ENCODE data around the gene IPMK.
A peak's percentile ranks its signal among the peaks of the same experiment; 100 is the strongest.
"Not testable (repeated sequence)": the region's sequence is repeated elsewhere in the genome, so short reads cannot be mapped to it uniquely, and the experiment has no call there.

The IPMK gene

DNA sequence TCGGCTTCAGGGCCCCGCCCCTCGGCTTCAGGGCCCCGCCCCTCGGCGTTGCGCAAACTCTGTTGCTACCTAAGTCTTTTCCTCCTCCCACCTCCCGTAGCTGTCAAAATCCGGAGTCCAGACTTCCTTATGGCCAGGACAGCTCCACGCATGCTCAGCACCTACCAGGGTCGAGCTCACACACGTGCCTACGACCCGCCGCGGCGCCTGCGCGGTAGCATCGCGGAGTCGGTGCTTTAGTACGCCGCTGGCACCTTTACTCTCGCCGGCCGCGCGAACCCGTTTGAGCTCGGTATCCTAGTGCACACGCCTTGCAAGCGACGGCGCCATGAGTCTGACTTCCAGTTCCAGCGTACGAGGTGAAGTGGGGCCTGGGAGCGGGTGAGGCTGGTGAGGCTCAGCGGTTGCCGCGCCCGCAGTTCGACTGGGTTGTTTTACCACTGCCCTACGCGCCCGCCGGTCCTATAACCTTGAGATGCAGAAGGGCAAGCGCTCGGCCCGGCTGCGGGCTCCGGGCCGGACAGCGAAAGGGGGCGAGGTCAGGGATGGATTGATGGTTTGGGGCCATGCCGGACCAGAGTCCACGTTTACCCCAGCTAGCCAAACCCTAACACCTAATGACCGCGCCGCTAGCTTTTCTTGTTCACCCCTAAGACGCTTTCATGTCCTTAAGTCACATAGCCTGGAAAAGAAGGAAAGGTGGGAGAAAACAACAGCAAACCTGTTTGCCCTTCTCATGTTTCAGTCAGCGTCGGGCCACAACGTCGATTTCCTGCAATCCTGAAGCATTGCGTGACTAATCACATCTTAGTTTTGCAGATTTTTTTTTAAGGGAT, 1.5 kb upstream of the IPMK start, which contains the start of gene CISD1:
Gene CISD1, plus strand, starts transcription at position 217 of the 836 bp plus-strand sequence. Its CDS starts 112 bp downstream, at position 329.
- peak within 1 kb of the TSS; percentile 85 for H3K4me3 ChIP-seq (ENCODE audit: low read depth, low read length)
- peak; percentile 99 for DNase-seq (ENCODE audit: low read depth)

DNA sequence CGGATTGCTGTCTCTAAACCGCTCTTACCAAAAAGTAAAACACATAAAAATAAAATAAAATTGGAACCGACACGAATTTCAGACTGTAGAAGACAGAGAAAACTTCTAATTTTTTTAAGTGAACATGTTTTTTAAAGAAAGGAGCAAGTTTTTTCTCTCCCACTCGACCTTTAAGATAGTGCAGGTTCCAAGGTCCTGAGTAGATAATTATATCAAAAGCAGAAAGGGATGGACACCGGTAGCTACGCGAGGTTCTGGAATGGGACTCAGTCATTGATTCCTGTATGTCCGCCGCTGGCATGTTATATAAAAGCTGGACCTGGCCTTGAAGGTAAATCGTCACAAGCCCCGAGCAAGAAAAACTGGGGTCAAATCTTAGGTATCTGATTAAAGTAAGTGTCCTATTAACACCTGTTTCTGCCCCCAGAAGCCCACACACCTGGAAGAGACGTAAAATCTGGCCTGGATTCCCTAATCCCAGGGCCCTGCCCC, 806 bp upstream of the IPMK start:
- peak overlapping the region; percentile 85 for H3K4me3 ChIP-seq (ENCODE audit: low read depth, low read length)
- no peak for DNase-seq (ENCODE audit: low read depth)

DNA sequence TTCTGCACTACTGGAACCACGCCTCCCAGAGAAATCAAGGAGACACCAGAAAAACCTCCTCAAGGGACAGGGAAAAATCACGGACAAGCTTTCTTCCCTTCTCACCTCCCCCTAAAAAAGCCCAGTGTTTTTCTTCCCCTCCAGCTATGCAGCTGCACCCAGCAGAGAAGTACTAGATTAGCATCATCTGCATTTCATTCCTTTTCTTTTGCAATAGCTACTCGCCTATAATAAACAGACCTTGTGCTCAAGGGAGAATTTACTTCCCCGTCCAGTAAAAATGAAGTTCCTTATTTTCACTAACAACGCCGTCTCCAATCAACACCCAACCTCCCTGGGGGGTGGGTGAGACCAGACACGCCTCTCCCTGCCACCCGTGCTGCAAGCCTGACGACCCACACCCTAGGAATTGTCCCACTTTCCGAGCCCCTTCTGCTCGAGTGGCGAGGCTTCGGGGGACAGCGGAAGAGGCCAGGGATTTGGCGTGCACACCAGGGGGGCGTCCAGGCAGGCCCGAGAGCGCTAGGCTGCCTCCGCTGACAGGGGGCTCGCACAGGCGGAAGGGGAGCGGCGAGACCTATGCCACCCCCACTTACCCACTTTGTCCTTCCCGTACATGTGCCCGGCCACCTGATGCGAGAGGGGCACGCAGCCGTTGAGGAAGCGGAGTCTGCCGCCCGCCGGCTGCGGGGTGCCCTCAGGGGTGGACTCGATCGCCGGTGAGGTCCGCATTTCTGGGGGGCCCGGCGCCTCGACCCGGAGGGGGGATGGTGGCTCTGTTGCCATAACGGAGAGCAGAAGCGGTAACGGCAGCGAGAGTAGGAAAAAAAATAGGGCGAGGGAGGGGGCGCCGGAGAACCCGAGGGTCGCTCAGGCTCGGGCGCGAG, 625 bp downstream of the IPMK start:
- DNase-seq (ENCODE audit: low read depth) = no peak
- peak overlapping the region; percentile 85 for H3K4me3 ChIP-seq (ENCODE audit: low read depth, low read length)

DNA sequence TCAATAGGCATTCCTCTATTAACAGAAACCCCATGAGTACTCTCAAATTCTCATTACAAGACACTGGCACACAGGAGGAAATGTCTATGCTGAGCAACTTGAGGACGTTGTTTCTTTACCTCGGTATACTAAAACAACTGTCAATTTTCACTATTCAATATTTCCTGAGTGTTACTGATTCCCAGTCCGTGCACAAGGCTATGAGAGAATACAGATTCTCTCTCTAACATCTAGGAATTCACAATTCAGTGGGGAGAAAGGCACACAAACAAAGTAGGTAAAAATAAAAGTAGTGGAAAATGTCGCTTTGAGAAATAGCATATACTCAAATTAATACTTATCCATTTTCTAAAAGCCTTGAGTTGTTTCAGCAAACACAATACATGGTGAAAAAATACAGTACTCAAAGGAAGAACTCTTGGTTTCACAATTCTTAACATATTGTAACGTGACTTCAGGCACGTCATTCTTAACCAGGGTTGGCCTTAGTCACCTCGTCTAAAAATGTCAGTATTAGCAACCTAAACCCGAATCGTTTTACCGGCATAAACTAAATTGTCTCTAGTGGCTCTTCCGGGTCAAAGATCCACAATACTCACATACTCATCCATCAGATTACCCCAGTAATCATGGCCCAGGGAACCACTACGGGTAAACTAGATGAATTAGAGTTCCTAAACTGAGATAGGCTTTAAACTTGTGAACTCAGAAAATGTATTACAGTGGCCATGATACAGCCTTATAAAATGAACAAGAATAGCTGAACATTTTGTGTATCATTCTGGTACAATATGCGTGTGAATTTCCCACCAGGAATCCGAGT, 1.5 kb downstream of the IPMK start:
- peak; percentile 21 for DNase-seq (ENCODE audit: low read depth)

DNA sequence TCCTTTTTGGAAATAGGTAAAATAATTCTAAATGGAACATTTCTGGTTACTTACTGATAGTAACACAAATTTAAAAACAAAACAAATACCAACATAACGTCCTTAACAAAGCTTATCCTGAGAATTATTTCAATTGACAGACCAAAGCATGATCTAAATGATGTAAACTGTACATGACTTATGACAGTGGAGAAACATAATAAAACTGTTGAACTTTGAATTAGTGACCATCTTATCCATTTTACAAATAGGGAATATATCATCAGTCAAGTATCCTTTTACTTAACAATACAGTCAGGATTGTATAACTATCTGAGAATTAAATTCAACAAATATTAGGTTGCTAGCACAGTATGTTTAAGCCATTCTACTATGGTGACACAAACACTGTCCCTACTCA, 2.4 kb downstream of the IPMK start:
- peak overlapping the region; percentile 85 for H3K4me3 ChIP-seq (ENCODE audit: low read depth, low read length)
- DNase-seq (ENCODE audit: low read depth) = no peak

More for the DNA sequence above, 1.5 kb downstream of the IPMK start:
- peak overlapping the region; percentile 85 for H3K4me3 ChIP-seq (ENCODE audit: low read depth, low read length)

DNA sequence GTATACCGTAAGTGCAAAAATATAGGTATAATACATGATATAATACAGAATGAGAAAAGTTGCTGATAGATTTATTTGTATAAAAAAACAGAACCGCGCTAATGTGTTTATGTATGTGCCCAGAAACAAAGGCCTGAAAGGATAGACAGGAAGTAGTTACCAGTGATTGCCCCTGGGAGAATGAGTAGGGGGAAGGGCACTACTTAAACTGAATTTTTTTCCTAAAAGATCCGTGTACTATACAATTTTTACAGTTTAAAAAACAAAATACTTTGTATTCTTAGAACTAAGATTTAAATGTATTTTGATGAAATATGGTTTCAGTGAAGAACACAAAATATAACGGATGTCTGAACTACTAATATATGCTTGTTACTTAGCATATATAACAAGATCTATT, 2.9 kb downstream of the IPMK start:
- no peak for DNase-seq (ENCODE audit: low read depth)
- H3K4me3 ChIP-seq (ENCODE audit: low read depth, low read length) = no peak overlapping the region

DNA sequence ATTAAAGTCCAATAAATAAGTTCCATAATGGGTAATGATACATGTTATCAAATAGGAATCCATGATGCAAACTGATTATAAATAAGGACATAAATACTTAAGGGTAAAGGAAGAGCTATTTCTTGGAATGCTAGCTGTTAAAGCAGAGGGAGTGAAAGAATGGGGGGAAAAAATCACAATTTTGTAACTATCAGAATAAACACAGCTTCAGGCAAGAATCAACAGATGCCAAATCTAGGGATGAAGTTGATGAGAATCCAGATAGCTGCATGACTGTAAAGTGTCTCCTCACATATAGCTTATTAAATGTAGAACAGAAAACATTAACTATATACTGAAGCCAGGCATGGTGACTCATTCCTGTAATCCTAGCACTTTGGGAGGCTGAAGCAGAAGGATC, 4.9 kb downstream of the IPMK start:
- DNase-seq (ENCODE audit: low read depth) = no peak
- H3K4me3 ChIP-seq (ENCODE audit: low read depth, low read length) = no peak overlapping the region

DNA sequence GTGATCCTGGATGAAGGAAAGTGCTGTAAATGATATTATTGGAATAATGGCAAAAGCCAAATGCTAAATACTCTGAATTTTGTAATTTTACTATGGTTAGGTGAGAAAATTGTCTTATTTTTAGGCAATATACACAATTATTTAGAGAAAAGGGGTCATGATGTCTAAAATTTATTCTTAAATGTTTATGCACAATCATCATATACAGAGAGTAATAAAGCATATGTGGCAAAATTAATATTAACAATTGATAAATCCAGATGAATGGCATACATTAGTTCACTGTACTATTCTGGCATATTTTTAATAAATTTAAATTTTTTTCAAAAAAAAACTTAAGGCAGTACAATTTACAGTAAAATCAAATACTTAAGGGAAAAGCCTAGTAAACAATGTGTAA, 7.4 kb downstream of the IPMK start:
- H3K4me3 ChIP-seq (ENCODE audit: low read depth, low read length) = no peak overlapping the region
- DNase-seq (ENCODE audit: low read depth) = no peak

DNA sequence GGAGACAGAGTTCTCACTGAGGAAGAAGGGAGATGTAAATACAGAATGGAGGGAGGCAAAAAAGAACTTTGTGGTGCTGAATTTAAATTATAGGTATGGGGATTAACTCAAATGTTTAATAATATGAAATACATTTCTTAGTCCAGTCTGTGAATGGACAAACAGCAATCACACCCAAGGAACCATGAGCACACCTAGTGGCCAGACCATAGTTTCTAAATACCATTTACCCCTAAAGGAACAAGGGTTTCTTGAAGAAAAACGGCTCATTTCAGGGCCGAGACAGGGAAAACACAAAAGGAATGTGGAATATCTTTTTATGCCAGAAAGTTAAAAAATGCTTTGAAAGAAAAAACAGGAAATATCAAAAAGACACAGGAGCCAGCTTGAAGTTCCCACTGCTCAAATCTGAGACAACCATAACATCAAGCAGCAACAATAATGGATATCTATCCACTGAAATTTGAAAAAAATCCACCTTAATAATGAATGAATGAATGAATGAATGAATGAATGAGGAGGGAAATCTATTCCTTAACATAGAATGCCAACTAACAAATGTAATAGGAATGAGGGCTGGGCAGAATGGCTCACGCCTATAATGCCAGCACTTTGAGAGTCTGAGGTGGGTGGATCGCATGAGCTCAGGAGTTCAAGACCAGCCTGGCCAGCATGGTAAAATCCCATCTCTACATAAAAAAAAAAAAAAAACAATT, 8.6 kb downstream of the IPMK start:
- no peak for DNase-seq (ENCODE audit: low read depth)

DNA sequence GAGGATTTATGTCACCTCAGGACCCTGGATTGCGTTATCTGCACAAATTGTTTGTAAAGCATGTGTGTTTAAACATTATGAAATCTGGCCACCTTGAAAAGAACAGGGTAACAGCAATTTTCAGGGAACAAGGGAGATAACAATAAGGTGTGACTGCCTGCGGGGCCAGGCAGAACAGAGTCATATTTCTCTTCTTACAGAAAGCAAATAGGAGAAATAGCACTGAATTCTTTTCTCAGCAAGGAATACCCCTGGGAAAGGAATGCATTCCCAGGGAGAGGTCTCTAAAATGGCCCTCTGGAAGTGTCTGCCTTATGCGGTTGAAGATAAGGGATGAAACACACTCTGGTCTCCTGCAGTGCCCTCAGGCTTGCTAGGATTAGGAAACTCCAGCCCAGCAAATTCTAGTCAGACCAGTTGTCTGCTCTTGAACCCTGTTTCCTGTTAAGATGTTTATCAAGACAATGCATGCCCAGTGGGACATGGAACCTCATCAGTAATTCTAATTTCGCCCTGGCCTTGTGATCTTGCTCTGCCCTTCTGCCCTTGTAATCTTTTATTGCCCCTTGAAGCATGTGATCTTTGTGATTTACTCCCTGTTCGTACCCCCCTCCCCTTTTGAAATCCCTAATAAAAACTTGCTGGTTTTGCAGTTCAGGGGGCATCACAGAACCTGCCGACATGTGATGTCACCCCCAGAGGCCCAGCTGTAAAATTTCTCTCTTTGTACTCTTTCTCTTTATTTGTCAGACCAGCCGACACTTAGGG, 11.5 kb downstream of the IPMK start:
- H3K4me3 ChIP-seq (ENCODE audit: low read depth, low read length); DNase-seq (ENCODE audit: low read depth): not testable (repeated sequence)

More for the DNA sequence above, 8.6 kb downstream of the IPMK start:
- H3K4me3 ChIP-seq (ENCODE audit: low read depth, low read length) = no peak overlapping the region

DNA sequence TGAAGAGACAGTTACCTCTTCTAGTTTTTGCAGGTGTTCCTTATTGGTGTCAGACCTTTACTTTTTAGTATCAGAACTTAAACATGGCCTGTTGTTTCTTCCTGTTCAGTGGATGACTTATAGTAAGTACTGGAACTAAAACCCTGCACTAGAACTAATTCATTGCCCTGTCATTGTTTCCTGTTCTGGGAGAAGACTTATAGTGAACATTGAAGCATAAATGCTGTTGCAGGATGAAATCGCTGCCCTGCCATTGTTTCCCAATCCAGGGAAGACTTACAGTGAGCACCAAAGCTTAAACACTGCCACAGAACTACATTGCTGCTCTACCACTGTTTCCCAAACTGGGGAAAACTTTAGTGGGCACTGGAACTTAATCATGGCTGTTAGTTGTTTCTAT, 13.1 kb downstream of the IPMK start:
- H3K4me3 ChIP-seq (ENCODE audit: low read depth, low read length) = no peak overlapping the region
- no peak for DNase-seq (ENCODE audit: low read depth)

DNA sequence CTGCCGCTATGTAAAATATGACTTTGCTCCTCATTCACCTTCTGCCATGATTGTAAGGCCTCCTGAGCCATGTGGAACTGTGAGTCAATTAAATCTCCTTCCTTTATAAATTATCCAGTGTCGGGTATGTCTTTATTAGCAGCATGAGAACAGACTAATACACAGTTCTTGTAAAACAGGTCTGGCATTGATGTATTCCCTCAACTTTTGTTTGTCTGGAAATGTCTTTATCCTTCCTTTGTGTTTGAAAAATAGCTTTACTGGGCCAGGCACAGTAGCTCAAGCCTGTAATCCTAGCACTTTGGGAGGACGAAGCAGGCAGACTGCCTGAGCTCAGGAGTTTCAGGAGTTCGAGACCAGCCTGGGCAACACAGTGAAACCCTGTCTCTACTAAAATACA, 14.5 kb downstream of the IPMK start:
- no peak for DNase-seq (ENCODE audit: low read depth)
- no peak overlapping the region for H3K4me3 ChIP-seq (ENCODE audit: low read depth, low read length)

DNA sequence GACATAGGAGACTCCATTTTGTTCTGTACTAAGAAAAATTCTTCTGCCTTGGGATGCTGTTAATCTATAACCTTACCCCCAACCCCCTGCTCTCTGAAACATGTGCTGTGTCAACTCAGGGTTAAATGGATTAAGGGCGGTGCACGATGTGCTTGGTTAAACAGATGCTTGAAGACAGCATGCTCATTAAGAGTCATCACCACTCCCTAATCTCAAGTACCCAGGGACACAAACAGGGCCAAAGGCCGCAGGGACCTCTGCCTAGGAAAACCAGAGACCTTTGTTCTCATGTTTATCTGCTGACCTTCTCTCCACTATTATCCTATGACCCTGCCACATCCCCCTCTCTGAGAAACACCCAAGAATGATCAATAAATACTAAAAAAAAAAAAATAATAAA, 23.0 kb downstream of the IPMK start:
- not testable (repeated sequence) for DNase-seq (ENCODE audit: low read depth); H3K4me3 ChIP-seq (ENCODE audit: low read depth, low read length)

DNA sequence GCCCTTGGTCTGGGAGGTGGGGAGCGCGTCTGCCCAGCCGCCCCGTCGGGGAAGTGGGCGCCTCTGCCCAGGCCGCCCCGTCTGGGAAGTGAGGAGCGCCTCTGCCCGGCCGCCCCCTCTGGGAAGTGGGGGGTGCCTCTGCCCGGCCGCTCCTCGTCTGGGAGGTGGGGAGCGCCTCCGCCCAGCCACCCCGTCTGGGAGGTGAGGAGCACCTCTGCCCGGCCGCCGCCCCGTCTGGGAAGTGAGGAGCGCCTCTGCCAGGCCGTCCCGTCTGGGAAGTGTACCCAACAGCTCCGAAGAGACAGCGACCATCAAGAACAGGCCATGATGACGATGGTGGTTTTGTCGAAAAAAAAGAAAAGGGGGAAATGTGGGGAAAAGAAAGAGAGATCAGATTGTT, 23.5 kb downstream of the IPMK start:
- not testable (repeated sequence) for DNase-seq (ENCODE audit: low read depth); H3K4me3 ChIP-seq (ENCODE audit: low read depth, low read length)

DNA sequence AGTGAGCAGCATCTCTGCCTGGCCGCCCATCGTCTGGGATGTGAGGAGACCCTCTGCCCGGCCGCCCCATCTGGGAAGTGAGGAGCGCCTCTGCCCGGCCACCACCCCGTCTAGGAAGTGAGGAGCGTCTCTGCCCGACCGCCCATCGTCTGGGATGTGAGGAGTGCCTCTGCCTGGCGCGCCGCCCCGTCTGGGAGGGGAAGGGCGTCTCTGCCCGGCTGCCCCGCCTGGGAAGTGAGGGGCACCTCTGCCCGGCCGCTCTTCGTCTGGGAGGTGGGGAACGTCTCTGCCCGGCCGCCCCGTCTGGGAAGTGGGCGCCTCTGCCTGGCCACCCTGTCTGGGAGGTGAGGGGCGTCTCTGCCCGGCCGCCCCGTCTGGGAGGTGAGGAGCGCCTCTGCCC, 23.9 kb downstream of the IPMK start:
- H3K4me3 ChIP-seq (ENCODE audit: low read depth, low read length); DNase-seq (ENCODE audit: low read depth): not testable (repeated sequence)

DNA sequence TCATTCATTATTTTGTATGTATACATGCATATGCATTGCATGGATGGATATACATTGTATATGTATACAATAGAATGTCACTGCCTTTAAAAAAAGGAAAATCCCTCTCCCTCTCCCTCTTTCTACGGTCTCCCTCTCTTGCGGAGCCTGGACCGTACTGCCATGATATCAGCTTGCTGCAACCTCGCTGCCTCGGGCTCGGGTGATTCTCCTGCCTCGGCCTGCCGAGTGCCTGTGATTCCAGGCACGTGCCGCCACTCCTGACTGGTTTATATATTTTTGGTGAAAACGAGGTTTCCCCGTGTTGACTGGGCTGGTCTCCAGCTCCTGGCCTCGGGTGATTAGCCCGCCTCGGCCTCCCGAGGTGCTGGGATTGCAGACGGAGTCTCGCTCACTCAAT, 24.4 kb downstream of the IPMK start:
- H3K4me3 ChIP-seq (ENCODE audit: low read depth, low read length) = no peak overlapping the region
- no peak for DNase-seq (ENCODE audit: low read depth)

DNA sequence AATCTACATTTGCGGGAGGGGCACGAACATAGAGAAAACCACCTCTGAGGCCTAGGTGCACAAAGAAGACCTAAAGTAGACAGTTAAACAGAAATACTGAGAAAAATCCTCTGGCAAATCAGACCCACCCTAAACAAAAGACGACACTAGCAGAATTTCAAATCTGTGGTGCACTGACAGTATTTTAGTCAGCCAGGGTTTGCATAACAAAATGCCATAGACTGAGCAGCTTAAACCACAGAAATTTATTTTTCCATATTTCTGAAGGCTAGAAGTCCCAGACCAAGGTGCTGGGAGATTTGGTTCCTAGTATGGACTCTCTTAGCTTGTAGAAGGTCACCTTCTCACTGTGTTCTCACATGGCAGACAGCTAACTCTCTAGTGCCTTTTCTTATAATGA, 26.3 kb downstream of the IPMK start:
- no peak for DNase-seq (ENCODE audit: low read depth)
- H3K4me3 ChIP-seq (ENCODE audit: low read depth, low read length) = no peak overlapping the region

DNA sequence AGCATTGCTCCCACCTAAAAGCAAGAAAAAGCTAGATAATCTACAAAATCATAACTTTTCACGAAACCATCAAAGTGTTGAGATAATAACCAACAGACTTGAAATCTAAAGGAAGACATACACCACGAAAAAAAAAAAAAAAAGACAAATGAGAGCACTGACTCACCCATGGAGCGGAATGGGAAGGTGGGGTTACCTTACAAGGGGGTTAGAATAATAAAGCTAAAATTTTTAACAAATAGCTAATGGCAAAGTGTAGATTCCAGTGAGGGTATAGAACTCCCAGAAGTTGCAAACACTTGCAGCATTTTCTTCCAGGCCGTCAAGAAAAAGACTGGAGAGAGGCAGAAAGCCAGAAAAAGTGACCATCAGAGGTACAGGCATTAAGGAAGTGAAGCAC, 27.2 kb downstream of the IPMK start:
- peak; percentile 28 for DNase-seq (ENCODE audit: low read depth)
- H3K4me3 ChIP-seq (ENCODE audit: low read depth, low read length) = no peak overlapping the region
